ENCODE data around the gene PAQR6.
A peak's percentile ranks its signal among the peaks of the same experiment; 100 is the strongest.
"Not testable (repeated sequence)": the region's sequence is repeated elsewhere in the genome, so short reads cannot be mapped to it uniquely, and the experiment has no call there.

Gene PAQR6

DNA sequence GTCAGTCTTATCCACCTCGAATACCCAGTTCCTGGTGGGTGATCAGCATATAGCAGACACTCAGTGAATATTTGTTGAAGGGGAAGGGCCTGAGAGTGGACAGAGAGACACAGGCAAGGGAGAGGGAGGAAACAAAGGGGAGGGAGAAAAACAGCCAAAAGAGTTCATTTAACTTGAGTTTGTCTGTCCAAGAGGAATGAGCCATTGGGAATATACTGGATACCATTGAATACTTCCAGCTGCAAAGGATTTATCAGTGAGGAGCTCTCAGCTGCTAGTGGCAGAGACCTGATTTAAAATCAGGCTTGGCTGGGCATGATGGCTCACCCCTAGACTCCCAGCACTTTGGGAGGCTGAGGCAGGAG, 17.4 kb downstream of the PAQR6 start:
- no peak for DNase-seq (ENCODE audit: low read depth, low spot score)

DNA sequence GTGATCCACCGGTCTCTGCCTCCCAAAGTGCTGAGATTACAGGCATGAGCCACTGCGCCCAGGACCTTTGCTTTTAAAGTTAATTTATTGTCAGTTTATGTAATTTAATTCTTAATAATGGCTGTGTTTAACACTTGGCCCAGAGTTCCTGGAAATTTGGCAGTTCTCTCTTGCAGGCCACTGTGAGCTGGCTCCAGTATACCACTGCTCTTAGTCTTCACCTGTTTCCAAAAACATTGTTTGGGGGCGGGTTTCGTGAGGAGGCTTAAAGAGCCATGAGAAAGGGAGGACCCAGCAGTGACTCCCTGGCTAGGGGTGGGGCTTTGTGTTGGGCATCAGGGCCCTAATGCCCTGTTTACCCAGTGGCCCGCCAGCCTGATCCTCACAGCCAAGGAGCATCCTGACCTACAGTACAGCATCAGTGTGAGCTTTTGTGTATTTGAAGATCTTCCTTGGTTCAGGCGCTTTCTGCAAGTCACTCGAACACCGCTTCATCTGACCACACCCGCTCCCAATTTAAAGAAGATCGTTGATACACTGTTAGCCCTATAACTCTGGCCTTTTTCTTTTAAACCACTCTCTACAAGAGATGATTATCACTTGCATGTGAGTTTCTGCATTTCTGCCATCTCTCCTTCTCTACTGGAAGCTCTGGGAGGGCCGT, 17.9 kb downstream of the PAQR6 start:
- DNase-seq (ENCODE audit: low read depth, low spot score) = no peak

DNA sequence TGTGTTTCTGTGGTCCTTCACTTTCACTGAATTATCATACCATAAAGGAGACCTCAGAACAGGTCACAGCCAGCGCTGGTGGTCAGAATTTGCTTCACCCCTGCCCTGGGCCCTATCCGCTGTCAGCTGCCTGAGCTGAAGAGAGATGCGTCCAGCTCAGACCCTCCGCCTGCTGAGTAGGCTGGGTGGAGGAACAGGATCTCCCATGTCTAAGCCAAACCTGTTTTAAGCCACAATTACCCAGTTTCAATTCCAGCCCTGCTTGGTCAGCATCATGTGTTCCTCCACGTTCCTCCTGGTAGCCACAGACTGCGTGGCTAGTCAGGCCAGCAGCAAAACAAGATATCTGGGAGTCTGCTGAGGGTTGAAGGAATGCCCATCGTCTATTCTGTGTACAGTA, 19.4 kb downstream of the PAQR6 start:
- no peak for DNase-seq (ENCODE audit: low read depth, low spot score)

DNA sequence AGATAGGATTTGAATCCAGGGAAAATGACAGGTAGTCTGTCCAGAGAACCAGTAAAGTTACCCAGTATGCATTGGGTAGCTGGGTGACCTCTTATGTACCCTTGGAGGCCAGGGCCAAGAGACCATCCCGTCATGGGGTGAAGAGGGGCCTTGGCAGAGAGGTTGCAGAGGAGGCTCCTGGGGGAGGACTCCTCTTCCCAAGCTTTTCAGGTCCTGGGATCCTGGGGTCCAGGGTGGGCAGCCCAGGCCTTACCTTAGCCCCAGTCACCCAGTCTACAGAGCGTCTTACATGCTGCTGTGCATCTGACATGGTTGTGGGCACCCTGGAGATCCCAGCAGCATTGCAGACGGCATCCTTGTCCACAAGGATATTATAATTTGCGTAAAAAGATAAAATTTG, 21.1 kb downstream of the PAQR6 start:
- DNase-seq (ENCODE audit: low read depth, low spot score) = no peak

DNA sequence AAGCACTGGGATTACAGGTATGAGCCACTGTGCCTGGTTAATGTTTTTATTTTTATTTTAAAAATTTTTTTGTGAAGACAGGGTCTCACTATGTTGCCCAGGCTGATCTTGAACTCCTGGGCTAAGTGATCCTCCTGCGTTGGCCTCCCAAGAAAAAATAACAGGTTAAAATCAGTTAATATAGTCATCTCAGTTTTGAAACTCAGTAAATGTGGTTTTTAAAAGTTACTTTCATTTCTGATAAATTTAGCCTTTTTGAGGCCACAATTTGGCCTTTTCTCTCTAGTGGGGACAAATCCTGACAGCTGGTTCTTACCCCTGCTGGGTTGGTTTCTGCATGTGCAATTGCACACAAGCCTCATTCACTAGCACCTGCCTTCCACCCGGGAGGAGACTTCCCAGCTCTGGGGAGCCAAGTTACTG, 21.7 kb downstream of the PAQR6 start:
- DNase-seq (ENCODE audit: low read depth, low spot score) = no peak

DNA sequence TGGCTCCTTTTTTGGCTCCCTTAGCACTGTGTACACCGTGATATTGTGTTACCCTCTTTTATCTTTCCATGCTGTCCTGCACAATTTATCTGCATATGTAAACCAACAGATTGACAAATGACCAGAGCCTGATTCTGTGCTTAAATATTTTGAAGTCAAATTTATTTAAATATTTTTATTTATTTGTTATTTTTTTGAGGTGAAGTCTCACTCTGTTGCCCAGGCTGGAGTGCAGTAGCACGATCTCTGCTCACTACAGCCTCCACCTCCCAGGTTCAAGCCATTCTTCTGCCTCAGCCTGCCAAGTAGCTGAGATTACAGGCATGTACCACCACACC, 22.2 kb downstream of the PAQR6 start:
- no peak for DNase-seq (ENCODE audit: low read depth, low spot score)

DNA sequence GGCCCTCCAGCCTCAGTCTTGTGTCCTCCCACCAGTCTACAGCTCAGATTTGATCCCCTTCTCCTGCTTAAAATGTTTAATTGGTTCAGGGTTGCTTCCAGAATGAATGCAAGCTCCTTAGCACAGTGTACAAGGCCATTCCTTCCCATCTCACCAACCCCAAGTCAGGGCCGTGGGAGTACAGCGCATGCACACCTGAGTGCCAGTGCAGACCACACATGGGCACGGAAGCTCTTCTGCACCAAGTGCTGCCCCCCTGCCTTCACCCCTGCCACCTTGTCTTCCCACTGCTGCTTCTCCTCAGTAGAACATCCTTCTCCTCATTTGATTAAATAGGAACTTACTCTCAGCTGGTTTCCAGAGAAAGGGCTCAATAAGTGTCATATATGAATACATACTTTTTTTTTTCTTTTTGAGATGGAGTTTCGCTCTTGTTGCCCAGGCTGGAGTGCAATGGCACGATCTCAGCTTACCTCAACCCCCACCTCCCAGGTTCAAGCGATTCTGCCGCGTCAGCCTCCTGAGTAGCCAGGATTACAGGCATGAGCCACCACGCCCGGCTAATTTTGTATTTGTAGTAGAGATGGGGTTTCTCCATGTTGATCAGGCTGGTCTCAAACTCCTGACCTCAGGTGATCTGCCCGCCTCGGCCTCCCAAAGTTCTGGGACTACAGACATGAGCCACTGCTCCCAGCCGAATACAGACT, 25.7 kb downstream of the PAQR6 start:
- DNase-seq (ENCODE audit: low read depth, low spot score) = no peak

DNA sequence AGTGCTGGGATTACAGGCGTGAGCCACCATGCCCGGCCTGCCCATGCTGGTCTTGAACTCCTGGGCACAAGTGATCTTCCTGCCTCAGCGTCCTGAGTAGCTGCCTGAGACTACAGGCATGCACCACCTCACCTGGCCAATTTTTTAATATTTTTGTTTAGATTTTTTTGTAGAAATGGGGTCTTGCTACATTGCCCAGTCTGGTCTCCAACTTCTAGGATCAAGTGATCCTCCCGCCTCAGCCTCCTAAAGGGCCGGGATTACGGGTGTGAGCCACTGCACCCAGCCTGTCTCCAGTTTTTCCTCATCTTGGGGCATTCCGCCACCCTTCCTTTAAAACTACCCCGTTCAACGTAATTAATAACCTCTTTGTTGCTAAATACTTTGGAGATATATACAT, 27.6 kb downstream of the PAQR6 start:
- no peak for DNase-seq (ENCODE audit: low read depth, low spot score)

DNA sequence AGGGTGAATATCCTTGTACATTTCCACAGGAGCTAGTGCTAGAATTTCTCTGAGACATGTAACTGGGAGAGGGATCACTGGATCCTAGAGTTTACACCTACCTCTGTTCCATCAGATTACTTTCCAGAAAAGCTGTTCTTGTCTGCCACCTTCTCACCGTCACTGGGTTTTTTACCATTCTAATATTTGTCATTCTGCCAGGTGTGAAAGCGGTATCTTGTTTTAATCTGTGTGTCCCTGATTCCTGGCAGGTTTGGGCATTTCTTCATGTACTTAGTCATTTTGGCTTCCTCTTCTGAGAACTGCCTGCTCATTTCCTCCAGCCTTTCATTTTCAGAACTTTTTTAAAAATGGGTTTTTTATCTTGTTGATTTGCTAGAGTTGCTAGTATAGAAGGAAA, 30.0 kb downstream of the PAQR6 start:
- DNase-seq (ENCODE audit: low read depth, low spot score) = no peak

DNA sequence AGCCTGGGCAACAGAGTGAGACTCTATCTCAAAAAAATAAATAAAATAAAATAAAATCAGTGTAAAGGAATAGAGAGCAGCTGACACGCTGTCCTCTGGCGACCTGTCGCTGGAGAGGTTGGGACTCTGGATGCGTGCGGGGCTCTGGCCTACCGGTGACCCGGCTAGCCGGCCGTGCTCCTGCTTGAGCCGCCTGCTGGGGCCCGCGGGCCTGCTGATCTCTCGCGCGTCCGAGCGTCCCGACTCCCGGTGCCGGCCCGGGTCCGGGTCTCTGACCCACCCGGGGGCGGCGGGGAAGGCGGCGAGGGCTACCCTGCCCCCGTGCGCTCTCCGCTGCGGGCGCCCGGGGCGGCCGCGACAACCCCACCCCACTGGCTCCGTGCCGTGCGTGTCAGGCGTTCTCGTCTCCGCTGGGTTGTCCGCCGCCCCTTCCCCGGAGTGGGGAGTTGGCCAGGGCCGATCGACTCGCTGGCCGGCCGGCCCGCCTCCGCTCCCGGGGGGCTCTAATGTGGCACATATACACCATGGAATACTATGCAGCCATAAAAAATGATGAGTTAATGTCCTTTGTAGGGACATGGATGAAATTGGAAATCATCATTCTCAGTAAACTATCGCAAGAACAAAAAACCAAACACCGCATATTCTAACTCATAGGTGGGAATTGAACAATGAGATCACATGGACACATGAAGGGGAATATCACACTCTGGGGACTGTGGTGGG, 31.3 kb downstream of the PAQR6 start:
- not testable (repeated sequence) for DNase-seq (ENCODE audit: low read depth, low spot score)

DNA sequence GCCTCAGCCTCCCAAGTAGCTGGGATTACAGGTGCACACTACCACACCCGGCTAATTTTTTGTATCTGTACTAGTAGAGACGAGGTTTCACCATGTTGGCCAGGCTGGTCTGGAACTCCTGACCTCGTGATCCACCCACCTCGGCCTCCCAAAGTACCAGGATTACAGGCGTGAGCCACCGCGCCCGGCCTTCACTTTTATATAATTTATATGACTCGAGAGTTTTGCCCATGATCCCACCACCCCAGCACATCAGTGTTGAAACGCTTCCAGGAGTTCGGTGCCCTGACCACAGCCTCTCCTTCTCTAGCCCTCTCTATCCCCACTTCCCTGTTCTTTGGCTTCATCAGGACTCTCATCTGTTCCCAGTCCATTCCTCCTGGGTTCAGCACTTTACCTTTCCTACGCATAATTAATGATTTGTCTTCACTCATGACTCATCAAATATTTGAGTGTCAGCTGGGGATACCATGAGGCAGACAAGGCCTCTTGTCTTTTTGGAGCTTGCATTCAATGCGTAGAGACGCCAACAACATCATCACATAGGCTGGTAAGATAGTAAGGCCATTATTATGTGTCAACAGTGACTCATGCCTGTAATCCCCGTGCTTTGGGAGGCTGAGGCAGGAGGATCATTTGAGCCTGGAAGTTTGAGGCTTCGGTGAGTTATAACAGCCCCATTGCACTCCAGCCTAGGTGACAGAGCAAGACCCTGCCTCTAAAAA, 33.7 kb downstream of the PAQR6 start:
- DNase-seq (ENCODE audit: low read depth, low spot score) = no peak

DNA sequence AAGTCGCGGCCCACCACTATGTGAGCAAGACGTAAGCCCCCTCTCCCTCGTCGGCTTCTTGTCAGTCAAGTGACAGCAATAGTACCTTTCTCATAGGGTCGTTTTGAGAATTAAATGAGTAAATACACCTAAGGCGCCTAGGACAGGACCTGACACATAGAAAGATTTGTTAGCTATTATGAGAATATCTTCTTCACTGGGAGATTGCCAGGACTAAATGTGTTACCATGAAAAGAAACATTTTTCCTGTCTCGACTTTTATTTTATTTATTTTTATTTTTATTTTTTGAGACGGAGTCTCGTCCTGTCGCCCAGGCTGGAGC, 34.3 kb downstream of the PAQR6 start:
- no peak for DNase-seq (ENCODE audit: low read depth, low spot score)

DNA sequence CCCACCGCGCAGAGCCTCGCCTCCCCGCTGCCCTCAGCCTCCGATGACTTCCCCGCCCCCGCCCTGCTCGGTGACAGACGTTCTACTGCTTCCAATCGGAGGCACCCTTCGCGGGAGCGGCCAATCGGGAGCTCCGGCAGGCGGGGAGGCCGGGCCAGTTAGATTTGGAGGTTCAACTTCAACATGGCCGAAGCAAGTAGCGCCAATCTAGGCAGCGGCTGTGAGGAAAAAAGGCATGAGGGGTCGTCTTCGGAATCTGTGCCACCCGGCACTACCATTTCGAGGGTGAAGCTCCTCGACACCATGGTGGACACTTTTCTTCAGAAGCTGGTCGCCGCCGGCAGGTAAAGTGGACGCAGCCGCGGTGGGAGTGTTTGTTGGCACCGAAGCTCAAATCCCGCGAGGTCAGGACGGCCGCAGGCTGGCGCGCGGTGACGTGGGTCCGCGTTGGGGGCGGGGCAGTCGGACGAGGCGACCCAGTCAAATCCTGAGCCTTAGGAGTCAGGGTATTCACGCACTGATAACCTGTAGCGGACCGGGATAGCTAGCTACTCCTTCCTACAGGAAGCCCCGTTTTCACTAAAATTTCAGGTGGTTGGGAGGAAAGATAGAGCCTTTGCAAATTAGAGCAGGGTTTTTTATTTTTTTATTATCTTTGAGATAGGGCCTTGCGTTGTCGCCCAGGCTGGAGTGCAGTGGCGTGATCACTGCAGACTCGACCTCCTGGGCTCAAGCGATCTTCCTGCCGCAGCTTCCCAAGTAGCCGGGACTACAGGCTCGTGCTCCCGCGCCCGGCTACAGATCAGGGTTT, 34.8 kb downstream of the PAQR6 start, which contains the start of gene PMF1:
PMF1 (plus strand) TSS at position 175 of the 811 bp plus-strand sequence; CDS start at position 184, 9 bp downstream.
- peak; percentile 93 for DNase-seq (ENCODE audit: low read depth, low spot score)

DNA sequence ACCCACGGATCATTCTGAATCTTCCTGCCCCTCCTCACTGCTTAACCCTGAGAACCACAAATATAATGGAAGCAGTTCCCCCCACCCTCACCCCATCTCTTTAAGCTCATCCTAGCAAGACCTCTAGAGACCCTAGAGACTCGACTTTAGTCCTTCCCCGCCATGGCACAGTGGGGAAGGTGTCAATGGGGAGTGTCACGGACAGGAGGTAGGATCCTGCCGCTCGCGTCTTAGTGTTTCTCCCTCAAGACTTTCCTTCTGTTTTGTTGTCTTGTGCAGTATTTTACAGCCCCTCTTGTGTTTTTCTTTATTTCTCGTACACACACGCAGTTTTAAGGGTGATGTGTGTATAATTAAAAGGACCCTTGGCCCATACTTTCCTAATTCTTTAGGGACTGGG, 35.7 kb downstream of the PAQR6 start:
- DNase-seq (ENCODE audit: low read depth, low spot score) = no peak

DNA sequence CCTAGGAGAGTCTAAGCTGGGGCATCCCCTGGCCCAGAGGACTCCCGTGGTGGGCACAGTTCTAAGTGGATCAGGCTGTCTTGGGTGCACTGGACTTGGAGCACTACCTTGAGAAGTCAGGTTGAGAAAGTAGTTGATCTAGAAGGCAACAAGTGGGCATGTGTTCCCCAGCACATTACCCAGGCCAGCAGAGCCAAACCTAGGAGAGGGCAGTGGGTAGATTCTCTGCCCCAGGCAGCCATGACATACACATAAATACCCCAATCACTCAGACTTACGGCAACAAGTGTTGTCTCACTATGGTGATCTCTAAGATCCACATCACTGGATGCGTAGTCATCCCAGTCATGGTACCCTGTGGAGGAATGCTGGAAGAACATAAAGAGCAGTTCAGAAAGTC, 36.6 kb downstream of the PAQR6 start:
- no peak for DNase-seq (ENCODE audit: low read depth, low spot score)

DNA sequence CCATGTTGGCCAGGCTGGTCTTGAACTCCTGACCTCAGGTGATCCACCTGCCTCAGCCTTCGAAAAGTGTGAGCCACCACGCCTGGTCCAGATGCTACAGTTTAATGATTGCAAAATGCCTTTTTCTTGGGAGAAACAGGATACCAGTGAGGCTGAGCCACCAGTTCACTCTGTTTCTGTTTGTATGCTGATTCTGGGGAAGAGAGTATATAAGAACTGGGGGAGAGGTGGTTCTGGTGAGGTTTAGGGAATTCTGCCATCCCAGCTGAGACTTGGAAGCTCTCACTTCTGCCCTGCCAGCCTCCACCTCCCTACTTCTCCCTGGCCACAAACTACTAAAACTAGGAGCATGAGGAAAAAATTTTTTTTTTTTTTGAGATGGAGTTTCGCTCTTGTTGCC, 43.2 kb downstream of the PAQR6 start:
- DNase-seq (ENCODE audit: low read depth, low spot score) = no peak

DNA sequence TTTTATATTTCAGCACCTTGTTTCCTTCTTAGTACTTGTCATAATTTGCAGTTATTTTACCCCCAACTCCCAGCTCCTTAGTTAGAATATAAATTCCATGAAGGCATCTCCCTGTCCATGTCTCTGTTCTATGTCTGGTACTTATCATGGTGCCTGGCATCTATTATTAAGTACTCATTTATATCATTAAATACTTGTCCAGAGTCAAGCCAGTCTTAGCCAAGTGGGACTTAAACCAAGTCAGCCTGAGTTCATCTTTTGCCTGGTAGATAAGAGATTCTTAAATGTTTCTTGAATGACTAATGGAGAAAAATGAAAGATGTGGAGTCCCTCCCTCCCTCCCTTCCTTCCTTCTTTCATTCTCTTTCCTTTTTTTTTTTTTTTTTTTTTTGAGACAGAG, 44.5 kb downstream of the PAQR6 start:
- no peak for DNase-seq (ENCODE audit: low read depth, low spot score)

DNA sequence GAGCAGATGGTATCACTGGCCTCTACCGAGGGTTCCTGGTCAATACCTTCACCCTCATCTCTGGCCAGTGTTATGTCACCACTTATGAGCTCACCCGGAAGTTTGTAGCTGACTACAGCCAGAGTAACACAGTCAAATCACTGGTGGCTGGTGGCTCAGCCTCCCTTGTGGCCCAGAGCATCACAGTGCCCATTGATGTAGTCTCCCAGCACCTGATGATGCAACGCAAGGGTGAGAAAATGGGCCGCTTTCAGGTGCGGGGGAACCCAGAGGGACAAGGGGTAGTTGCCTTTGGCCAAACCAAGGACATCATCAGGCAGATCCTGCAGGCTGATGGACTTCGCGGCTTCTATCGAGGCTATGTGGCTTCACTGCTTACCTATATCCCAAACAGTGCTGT, 47.8 kb downstream of the PAQR6 start:
- DNase-seq (ENCODE audit: low read depth, low spot score) = no peak

DNA sequence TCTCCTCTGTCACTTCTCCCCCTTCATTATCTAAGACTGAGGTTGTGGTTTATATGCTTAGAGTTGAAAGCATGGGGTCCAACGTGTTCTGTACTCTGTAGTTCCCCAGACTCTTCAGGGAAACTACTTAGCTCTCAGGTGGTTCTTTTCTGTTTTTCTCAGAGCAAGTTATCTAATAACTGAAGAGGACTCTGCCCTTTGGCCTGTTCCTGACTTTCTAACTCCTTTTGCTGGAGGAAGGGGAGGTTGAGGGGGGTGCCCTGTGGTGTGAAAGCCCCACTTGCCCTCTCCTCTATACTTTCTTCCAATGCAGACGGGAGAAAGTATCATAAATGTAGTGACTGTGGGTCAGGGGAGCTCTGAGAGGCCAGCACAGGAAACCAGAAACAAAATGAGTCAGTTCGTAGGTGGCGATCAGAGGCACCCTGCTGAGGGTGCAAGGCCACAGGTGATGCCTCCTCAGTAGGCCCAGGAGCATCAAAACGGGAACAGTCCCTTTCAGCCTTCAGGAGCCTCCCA, 49.0 kb downstream of the PAQR6 start:
- DNase-seq (ENCODE audit: low read depth, low spot score) = no peak

DNA sequence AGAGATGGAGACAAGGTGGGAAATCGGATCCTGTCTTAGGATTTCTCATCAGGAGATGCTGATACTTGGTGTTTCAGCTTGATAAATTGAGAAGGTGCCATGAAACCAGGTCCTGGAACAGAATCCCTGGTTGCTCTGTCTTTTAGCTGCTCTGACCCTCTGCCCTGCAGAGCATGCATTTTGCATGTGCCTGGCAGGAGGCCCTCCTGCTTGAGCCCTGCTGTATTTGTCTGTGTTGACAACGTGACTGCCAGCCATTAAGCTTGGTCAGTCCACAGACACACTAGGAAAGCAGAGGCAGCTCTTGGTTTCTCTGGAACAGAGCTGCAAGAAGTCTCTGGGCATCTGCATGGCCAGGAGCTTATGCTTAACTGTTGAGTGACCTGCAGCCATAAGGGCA, 51.4 kb downstream of the PAQR6 start:
- DNase-seq (ENCODE audit: low read depth, low spot score) = no peak

DNA sequence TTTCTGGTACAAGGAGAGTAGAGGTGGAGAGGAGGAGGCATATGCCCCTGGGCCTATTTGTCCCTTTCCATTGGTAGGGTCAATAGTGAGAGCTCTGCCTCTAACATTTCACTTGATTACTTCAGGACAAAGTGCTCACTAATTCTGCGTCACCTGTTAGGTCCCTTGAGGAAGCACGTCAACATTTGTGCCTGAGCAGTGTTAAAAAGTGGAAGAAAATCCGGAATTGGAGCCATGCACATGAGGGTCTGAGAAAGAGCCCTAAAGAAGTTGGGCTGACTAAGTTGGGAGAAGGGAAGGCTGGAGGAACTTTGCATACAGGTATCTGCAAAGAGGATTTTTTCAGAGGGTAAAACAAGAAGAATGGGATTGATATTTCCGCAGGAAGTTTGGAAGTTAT, 52.0 kb downstream of the PAQR6 start:
- no peak for DNase-seq (ENCODE audit: low read depth, low spot score)

DNA sequence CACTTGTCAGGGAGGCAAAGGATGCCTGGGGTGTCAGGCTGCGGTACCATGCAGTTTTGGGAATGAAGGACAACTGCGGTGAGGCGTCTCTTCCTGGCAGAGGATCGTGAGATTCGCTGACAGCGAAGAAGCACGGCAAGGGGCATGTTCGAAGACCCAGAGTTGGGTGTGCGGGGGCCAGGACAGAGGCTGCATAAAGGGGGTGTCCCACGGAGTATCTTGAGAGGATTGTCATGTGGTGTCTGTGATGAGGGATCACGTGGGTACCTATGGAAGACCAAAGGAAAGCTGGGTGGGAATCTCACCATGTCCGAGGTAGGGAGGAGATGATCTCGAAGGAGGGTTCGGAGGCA, 53.6 kb downstream of the PAQR6 start:
- DNase-seq (ENCODE audit: low read depth, low spot score) = no peak

Data from smooth muscle cell of the brain vasculature (primary cell).